ENCODE results near the gene TMPRSS9. TPM values are rescaled to one million over a fixed set of nuclear protein-coding genes. Genes with fewer than 3 reads are reported as not detected.

TMPRSS9 gene
- total RNA-seq, 1 experiment from 2014 or later: 0.57 TPM

DNA sequence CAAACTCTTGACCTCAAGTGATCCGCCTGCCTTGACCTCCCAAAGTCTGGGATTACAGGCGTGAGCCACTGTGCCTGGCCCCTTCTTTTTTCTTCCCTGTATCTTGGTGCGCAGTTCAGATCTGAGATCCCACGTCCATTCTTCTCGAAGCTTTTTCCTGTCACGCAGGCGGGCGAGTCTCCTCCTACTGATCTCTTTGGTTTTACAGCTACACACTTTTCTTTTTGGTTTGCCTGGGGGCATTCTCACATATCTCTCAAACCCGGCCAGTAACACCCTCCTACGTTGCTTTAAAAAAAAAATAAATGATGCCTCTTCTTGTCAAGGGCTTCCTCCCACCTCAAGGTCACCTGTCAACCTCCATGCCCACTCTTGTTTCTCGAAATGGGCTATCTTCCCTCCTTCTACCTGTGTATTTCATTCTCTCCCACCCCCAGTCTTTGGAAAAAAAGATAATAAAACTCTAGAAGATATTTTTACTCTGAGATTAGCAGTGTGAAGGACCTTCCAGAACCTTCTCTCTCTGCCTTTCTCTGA is 12.1 kb downstream of the TMPRSS9 start:
- Mint-ChIP-seq H3K27ac (no peak overlapping the region), H3K4me3 (no peak overlapping the region), H3K4me1 (no peaks in the 10 kb centered on the region), H3K36me3 (no peaks in the 10 kb centered on the region), H3K27me3 (ENCODE audit: low read depth) (peaks cover 3% of the 10 kb centered on the region; the same call in 1 of the 2 replicates), H3K9me3 (peaks cover 12% of the 10 kb centered on the region)
- ChIA-PET CTCF (interaction anchor here (1.4 kb wide), 1 partner anchor 20 kb away, joined by 3 read pairs; no protein-coding TSS in a partner anchor), POLR2A (interaction anchor here (1.2 kb wide), 1 partner anchor 73 kb away, joined by 4 read pairs; no protein-coding TSS in a partner anchor)
- DNase-seq (ENCODE audit: low spot score) (no peak), ATAC-seq (no peak)
- TF ChIP-seq ZNF232 (CRISPR knock-in tag; IDR thresholded peaks at IDR 0.05) (no peak), ATF1 (CRISPR knock-in tag; IDR thresholded peaks at IDR 0.05) (no peak), SMAD4 (CRISPR knock-in tag; IDR thresholded peaks at IDR 0.05) (no peak), MXD4 (CRISPR knock-in tag; IDR thresholded peaks at IDR 0.05; ENCODE audit: borderline replicate concordance) (no peak), TP53 (CRISPR knock-in tag; IDR thresholded peaks at IDR 0.05) (no peak), GABPB1 (CRISPR knock-in tag; IDR thresholded peaks at IDR 0.05) (no peak), ELF4 (CRISPR knock-in tag; IDR thresholded peaks at IDR 0.05; ENCODE audit: low read depth) (no peak), SP1 (CRISPR knock-in tag; conservative IDR thresholded peaks at IDR 0.05) (no peak)
- TF ChIP-seq, protein P1, sequence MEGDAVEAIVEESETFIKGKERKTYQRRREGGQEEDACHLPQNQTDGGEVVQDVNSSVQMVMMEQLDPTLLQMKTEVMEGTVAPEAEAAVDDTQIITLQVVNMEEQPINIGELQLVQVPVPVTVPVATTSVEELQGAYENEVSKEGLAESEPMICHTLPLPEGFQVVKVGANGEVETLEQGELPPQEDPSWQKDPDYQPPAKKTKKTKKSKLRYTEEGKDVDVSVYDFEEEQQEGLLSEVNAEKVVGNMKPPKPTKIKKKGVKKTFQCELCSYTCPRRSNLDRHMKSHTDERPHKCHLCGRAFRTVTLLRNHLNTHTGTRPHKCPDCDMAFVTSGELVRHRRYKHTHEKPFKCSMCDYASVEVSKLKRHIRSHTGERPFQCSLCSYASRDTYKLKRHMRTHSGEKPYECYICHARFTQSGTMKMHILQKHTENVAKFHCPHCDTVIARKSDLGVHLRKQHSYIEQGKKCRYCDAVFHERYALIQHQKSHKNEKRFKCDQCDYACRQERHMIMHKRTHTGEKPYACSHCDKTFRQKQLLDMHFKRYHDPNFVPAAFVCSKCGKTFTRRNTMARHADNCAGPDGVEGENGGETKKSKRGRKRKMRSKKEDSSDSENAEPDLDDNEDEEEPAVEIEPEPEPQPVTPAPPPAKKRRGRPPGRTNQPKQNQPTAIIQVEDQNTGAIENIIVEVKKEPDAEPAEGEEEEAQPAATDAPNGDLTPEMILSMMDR (IDR thresholded peaks at IDR 0.05): no peak
- TF ChIP-seq, protein P2, sequence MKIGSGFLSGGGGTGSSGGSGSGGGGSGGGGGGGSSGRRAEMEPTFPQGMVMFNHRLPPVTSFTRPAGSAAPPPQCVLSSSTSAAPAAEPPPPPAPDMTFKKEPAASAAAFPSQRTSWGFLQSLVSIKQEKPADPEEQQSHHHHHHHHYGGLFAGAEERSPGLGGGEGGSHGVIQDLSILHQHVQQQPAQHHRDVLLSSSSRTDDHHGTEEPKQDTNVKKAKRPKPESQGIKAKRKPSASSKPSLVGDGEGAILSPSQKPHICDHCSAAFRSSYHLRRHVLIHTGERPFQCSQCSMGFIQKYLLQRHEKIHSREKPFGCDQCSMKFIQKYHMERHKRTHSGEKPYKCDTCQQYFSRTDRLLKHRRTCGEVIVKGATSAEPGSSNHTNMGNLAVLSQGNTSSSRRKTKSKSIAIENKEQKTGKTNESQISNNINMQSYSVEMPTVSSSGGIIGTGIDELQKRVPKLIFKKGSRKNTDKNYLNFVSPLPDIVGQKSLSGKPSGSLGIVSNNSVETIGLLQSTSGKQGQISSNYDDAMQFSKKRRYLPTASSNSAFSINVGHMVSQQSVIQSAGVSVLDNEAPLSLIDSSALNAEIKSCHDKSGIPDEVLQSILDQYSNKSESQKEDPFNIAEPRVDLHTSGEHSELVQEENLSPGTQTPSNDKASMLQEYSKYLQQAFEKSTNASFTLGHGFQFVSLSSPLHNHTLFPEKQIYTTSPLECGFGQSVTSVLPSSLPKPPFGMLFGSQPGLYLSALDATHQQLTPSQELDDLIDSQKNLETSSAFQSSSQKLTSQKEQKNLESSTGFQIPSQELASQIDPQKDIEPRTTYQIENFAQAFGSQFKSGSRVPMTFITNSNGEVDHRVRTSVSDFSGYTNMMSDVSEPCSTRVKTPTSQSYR (CRISPR knock-in tag; IDR thresholded peaks at IDR 0.05): no peak

DNA sequence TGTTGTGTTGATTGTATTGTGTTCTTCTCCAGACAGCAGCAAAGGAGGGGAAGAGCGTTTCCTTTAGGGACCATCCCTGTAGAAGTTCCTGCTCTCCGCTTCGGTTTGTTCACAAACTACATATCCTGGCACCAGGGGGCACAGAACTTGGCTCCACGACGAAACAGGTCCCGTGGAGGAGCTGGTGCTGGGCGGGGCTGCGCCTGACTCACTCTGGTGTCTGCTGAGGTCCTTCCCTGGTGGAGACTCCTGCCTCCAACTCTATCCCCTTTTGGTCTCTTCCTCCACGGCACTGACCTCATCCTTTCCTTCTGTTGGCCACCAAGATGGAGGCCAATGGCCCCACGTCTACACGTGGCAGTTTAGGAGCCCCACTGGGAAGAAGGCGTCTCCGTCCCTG is 14.7 kb downstream of the TMPRSS9 start:
- TF ChIP-seq CREM (CRISPR knock-in tag; IDR thresholded peaks at IDR 0.05) (no peak), ETV6 (CRISPR knock-in tag; IDR thresholded peaks at IDR 0.05) (no peak)
- TF ChIP-seq, protein P3, sequence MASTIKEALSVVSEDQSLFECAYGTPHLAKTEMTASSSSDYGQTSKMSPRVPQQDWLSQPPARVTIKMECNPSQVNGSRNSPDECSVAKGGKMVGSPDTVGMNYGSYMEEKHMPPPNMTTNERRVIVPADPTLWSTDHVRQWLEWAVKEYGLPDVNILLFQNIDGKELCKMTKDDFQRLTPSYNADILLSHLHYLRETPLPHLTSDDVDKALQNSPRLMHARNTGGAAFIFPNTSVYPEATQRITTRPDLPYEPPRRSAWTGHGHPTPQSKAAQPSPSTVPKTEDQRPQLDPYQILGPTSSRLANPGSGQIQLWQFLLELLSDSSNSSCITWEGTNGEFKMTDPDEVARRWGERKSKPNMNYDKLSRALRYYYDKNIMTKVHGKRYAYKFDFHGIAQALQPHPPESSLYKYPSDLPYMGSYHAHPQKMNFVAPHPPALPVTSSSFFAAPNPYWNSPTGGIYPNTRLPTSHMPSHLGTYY (CRISPR knock-in tag; IDR thresholded peaks at IDR 0.05): no peak
- TF ChIP-seq, protein P4, sequence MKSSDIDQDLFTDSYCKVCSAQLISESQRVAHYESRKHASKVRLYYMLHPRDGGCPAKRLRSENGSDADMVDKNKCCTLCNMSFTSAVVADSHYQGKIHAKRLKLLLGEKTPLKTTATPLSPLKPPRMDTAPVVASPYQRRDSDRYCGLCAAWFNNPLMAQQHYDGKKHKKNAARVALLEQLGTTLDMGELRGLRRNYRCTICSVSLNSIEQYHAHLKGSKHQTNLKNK (CRISPR knock-in tag; IDR thresholded peaks at IDR 0.05): no peak
- DNase-seq (ENCODE audit: low spot score) (no peak), ATAC-seq (no peak)
- POLR2A ChIA-PET: no interaction called here
- peaks cover 14% of the 10 kb centered on the region for H3K27me3 Mint-ChIP-seq (ENCODE audit: low read depth)
- peaks cover 32% of the 10 kb centered on the region for H3K9me3 Mint-ChIP-seq
- H3K27ac Mint-ChIP-seq: no peak overlapping the region
- no peak overlapping the region for H3K4me3 Mint-ChIP-seq
- peaks cover 11% of the 10 kb centered on the region for H3K36me3 Mint-ChIP-seq
- CTCF ChIA-PET: no interaction called here
- H3K4me1 Mint-ChIP-seq: no peaks in the 10 kb centered on the region

DNA sequence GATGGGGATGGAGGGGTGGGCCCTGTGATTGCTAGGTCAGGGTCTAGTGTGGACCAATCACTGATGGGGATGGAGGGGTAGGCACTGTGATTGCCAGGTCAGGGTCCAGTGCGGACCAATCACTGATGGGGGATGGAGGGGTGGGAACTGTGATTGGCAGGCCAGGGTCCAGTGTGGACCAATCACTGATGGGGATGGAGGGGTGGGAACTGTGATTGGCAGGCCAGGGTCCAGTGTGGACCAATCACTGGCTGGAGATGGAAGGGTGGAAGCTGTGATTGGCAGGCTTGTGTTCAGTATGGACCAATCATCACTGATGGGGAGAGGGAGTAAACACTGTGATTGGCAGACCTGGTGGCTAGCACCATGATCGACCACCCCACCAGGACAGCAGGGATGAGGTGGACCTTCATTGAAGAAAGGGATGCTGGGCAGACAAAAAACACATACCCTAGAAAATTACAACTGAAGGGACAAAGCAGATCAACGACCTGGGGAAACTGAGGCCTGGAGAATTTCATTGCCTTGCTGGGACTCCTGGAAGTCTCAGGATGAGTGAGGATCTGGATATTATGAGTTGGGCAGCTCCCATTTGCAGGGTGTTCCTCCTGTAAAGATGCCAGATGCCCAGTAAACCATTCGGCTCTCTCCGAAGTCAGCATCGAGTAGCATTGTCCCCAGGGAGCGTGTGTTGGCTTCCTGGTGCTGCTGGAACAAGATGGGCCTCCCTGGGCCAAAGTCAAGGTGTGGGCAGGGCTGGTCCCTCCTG is 15.5 kb downstream of the TMPRSS9 start:
- Mint-ChIP-seq H3K9me3 (peaks cover 32% of the 10 kb centered on the region), H3K27ac (no peak overlapping the region), H3K4me1 (no peaks in the 10 kb centered on the region), H3K36me3 (peaks cover 11% of the 10 kb centered on the region), H3K4me3 (no peak overlapping the region), H3K27me3 (ENCODE audit: low read depth) (peaks cover 14% of the 10 kb centered on the region)
- CTCF ChIA-PET: no interaction called here
- DNase-seq (ENCODE audit: low spot score): no peak
- TF ChIP-seq, protein P5, sequence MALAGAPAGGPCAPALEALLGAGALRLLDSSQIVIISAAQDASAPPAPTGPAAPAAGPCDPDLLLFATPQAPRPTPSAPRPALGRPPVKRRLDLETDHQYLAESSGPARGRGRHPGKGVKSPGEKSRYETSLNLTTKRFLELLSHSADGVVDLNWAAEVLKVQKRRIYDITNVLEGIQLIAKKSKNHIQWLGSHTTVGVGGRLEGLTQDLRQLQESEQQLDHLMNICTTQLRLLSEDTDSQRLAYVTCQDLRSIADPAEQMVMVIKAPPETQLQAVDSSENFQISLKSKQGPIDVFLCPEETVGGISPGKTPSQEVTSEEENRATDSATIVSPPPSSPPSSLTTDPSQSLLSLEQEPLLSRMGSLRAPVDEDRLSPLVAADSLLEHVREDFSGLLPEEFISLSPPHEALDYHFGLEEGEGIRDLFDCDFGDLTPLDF (CRISPR knock-in tag; IDR thresholded peaks at IDR 0.05): no peak
- TF ChIP-seq NFYB (CRISPR knock-in tag; conservative IDR thresholded peaks at IDR 0.05; ENCODE audit: low read depth): peak; percentile 69
- peak; percentile 51 for ATAC-seq
- POLR2A ChIA-PET: no interaction called here

Measured in WTC11 (cell line).